K562 (cell line): ENCODE data around the gene TTC28. TPM values are rescaled to one million over a fixed set of nuclear protein-coding genes. Genes with fewer than 3 reads are reported as not detected.
A peak's percentile ranks its signal among the peaks of the same experiment; 100 is the strongest.
"Not testable (repeated sequence)": the region's sequence is repeated elsewhere in the genome, so short reads cannot be mapped to it uniquely, and the experiment has no call there.

Experiments
- ATAC-seq: fragments of 200-7000 bp; cut with Tn5 transposase; 3 replicates; pipeline ENCODE4 v1.9.1; 2020; ENCODE audit warnings: moderate library complexity
- BruUV-seq: library from RNA; stranded (reverse); fragments of 400-500 nt; replicated peaks from 2 replicates; lab custom pipeline; 2021; lab: Mats Ljungman, UMichigan
- CTCF ChIA-PET: fragments of 300-600 bp; formaldehyde crosslinking; extraction: SDS; loops from one replicate; lab custom pipeline; 2021; ENCODE audit warnings: low intra/inter-chr PET ratio; lab: Yijun Ruan, JAX
- POLR2A ChIA-PET: fragments of 300-600, 350-650 bp; sonication (Branson Sonifier 250); formaldehyde crosslinking; extraction: SDS; loops from one replicate; lab custom pipeline; 2021; ENCODE audit warnings: antibody characterized with exemption, inconsistent platforms; lab: Yijun Ruan, JAX
- DNase-seq, 4 experiments: peaks; one replicate each; pipeline versions ENCODE4 v3.0.0 to v3.0.0-alpha.2; 2011 to 2018; ENCODE audit warnings: low spot score in 3 of 4, mixed read lengths in 3 of 4; ENCODE audit errors: extremely low read depth in 1 of 4
- FAIRE-seq: peaks from 2 replicates; lab custom pipeline; 2011; peaks lifted over from hg19 to GRCh38; lab: Jason Lieb, UNC
- H2AFZ ChIP-seq: 2 replicates; pipeline ENCODE4 v1.6.0; 2011; ENCODE audit warnings: low read depth, low read length, control low read depth, inconsistent platforms
- H3K27ac ChIP-seq: fragments of 200-600 bp; 3 replicates; pipeline ENCODE4 v1.8.0; 2011; ENCODE audit warnings: low read depth, mild to moderate bottlenecking, control low read depth, inconsistent platforms, low read length, moderate library complexity, mixed read lengths; ENCODE audit errors: extremely low read depth
- H3K27me3 ChIP-seq, 2 experiments: fragments of 300-600 bp in 1 of 2; 2 replicates in 1 of 2; 3 replicates in 1 of 2; pipeline versions ENCODE4 v1.6.0 to v1.8.0; 2011; ENCODE audit warnings: inconsistent platforms in 2 of 2, low read length in 2 of 2, mild to moderate bottlenecking in 1 of 2, mixed read lengths in 1 of 2, moderate library complexity in 1 of 2; ENCODE audit not compliant: control insufficient read depth in 2 of 2, insufficient read depth in 2 of 2
- H3K36me3 ChIP-seq: fragments of 300-600 bp; 3 replicates; pipeline ENCODE4 v1.8.0; 2011; ENCODE audit warnings: mild to moderate bottlenecking, low read length, inconsistent platforms; ENCODE audit not compliant: control insufficient read depth, insufficient read depth
- H3K4me1 ChIP-seq, 2 experiments: fragments of 200-600 bp in 1 of 2; replicated peaks in 1 of 2; 2 replicates in 1 of 2; 3 replicates in 1 of 2; pipeline versions ENCODE4 v1.5.1 to v1.8.0; 2011; ENCODE audit warnings: inconsistent platforms in 2 of 2, low read length in 2 of 2, mild to moderate bottlenecking in 1 of 2, mixed read lengths in 1 of 2, moderate library complexity in 1 of 2; ENCODE audit not compliant: control insufficient read depth in 2 of 2, insufficient read depth in 2 of 2
- H3K4me2 ChIP-seq: 2 replicates; pipeline ENCODE4 v1.6.1; 2011; ENCODE audit warnings: low read length, control low read depth, inconsistent platforms, mixed read lengths; ENCODE audit not compliant: insufficient read depth
- H3K4me3 ChIP-seq: fragments of 200-600 bp; sonication (generic), shearing (Covaris generic); 2 replicates; pipeline ENCODE4 v1.5.1; 2016; ENCODE audit warnings: control low read depth, inconsistent platforms
- H3K79me2 ChIP-seq: fragments of 200-600 bp; 3 replicates; pipeline ENCODE4 v1.8.0; 2011; ENCODE audit warnings: low read length, inconsistent platforms; ENCODE audit not compliant: control insufficient read depth, insufficient read depth
- H3K9ac ChIP-seq, 2 experiments: 2 replicates each; pipeline versions ENCODE4 v1.6.0 to v1.6.1; 2011; ENCODE audit warnings: low read depth in 2 of 2, low read length in 2 of 2, control low read depth in 1 of 2, inconsistent platforms in 1 of 2, mild to moderate bottlenecking in 1 of 2, mixed read lengths in 1 of 2; ENCODE audit not compliant: insufficient read depth in 1 of 2
- H3K9me1 ChIP-seq: one replicate; pipeline ENCODE4 v1.6.0; 2011; ENCODE audit warnings: inconsistent platforms, mild to moderate bottlenecking, low read length, moderate library complexity; ENCODE audit not compliant: control insufficient read depth, insufficient read depth
- H3K9me3 ChIP-seq: replicated peaks from 2 replicates; pipeline ENCODE4 v1.5.1; 2011; ENCODE audit warnings: low read depth, low read length, inconsistent platforms; ENCODE audit not compliant: control insufficient read depth, insufficient read depth
- H4K20me1 ChIP-seq: replicated peaks from 2 replicates; pipeline ENCODE4 v1.6.1; 2011; ENCODE audit warnings: low read length, inconsistent platforms, mixed read lengths; ENCODE audit not compliant: control insufficient read depth, insufficient read depth
- CEBPB ChIP-seq: fragments of 450-650 bp; IDR thresholded peaks from 2 replicates; pipeline ENCODE4 v1.6.1; 2016; ENCODE audit warnings: missing genetic modification characterization, missing compliant biosample characterization
- CEBPG ChIP-seq, 3 experiments: fragments of 200-800 bp in 1 of 3; sonication (Bioruptor generic) in 1 of 3; sonication (generic) in 1 of 3; formaldehyde crosslinking in 1 of 3; IDR thresholded peaks in 2 of 3; conservative IDR thresholded peaks in 1 of 3; 2 replicates each; pipeline versions ENCODE4 v1.6.1 to v1.8.0; 2016 to 2022; ENCODE audit warnings: missing compliant biosample characterization in 2 of 3, missing genetic modification characterization in 2 of 3, mild to moderate bottlenecking in 1 of 3, missing genetic modification reagents in 1 of 3
- MEF2A ChIP-seq: IDR thresholded peaks from 2 replicates; pipeline ENCODE4 v1.6.1; 2011; ENCODE audit warnings: low read depth, mild to moderate bottlenecking, low read length, moderate library complexity; ENCODE audit not compliant: control insufficient read depth
- PURB ChIP-seq: sonication (generic); formaldehyde crosslinking; IDR thresholded peaks from 2 replicates; pipeline ENCODE4 v1.9.0; 2021; ENCODE audit warnings: low read depth, mild to moderate bottlenecking, missing genetic modification reagents
- RBFOX2 ChIP-seq: fragments of 200-400 bp; formaldehyde crosslinking; IDR thresholded peaks from 2 replicates; pipeline ENCODE4 v1.6.1; 2017; ENCODE audit warnings: low read depth, mild to moderate bottlenecking, low read length, moderate library complexity
- YBX1 ChIP-seq: fragments of 450-650 bp; IDR thresholded peaks from 2 replicates; pipeline ENCODE4 v1.7.1; 2016; ENCODE audit warnings: mild to moderate bottlenecking
- ZNF263 ChIP-seq: sonication (generic); formaldehyde crosslinking; IDR thresholded peaks from 2 replicates; pipeline ENCODE4 v1.8.0; 2022; ENCODE audit warnings: mild to moderate bottlenecking, missing genetic modification reagents, borderline replicate concordance
- WGBS: fragments of 100-300 bp; shearing (Covaris generic); methylation state at CpG from one replicate; pipeline ENCODE4 v1.1.6; 2016; ENCODE audit warnings: low coverage, mixed read lengths; ENCODE audit not compliant: insufficient coverage; ENCODE audit errors: missing lambda C conversion rate; 5-methylcytosine and 5-hydroxymethylcytosine counted together
- in situ Hi-C: fragments of 300-500 bp; cut with MboI; formaldehyde crosslinking; loops from 4 replicates; pipeline ENCODE4 v1.15.0; 2018; ENCODE audit warnings: inconsistent platforms, mixed read lengths
- intact Hi-C: fragments of 100-400 bp; cut with micrococcal nuclease; formaldehyde crosslinking; loops from 2 replicates; pipeline ENCODE4 v1.14.2; 2022
- polyA plus RNA-seq, 8 experiments: library from polyadenylated mRNA; depleted of rRNA in 4 of 8; stranded (reverse) in 5 of 8; unstranded in 3 of 8; fragments of >200 nt; fragmentation: Nextera tagmentation in 2 of 8; fragmentation: Illumina TruSeq in 1 of 8; extraction: Ambion mirVana in 2 of 8; extraction: Trizol in 1 of 8; gene quantifications; 2 replicates each; pipeline versions ENCODE4 v1.2.1 to v1.2.3, GENCODE V29; 2011 to 2014; ENCODE audit warnings: inconsistent platforms in 1 of 8, missing spikeins in 1 of 8
- total RNA-seq, 7 experiments: library from RNA; depleted of rRNA in 6 of 7; stranded (reverse); fragments of >200 nt in 6 of 7; fragmentation: Illumina TruSeq in 2 of 7; extraction: Trizol in 2 of 7; gene quantifications; 2 replicates each; pipeline versions ENCODE4 v1.2.1 to v1.2.3, GENCODE V29; 2011 to 2021; ENCODE audit warnings: low replicate concordance in 1 of 7

TTC28 gene
- total and polyA plus RNA-seq, 9 of the 15 experiments (the other 6 are each of a cell fraction or from before 2014, with no cell fraction given) = 0.22 to 10.7 (median 3.1) TPM

DNA sequence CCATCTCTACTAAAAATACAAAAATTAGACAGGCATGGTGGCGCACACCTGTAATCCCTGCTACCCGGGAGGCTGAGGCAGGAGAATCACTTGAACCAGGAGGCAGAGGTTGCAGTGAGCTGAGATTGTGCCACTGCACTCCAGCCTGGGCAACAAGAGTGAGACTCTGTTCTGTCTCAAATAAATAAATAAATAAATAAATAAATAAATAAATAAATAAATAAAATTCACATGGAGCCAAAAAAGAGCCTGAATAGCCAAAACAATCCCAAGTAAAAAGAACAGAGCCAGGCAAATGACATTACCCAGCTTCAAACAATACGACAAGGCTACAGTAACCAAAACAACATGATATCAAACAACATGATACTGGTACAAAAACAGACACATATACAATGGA, 110.7 kb downstream of the TTC28 start:
- H3K79me2 ChIP-seq, H3K9me3 ChIP-seq, H3K4me1 ChIP-seq, in situ Hi-C loops, H2AFZ ChIP-seq, H3K27me3 ChIP-seq, H3K36me3 ChIP-seq, H3K9ac ChIP-seq, POLR2A ChIA-PET, H3K9me1 ChIP-seq, ATAC-seq, H4K20me1 ChIP-seq, H3K4me3 ChIP-seq, CTCF ChIA-PET, DNase-seq, FAIRE-seq, H3K27ac ChIP-seq, intact Hi-C loops, BruUV-seq, H3K4me2 ChIP-seq: not testable (repeated sequence)
- WGBS = 94% methylated on average over 3 of the region's 3 CpGs

DNA sequence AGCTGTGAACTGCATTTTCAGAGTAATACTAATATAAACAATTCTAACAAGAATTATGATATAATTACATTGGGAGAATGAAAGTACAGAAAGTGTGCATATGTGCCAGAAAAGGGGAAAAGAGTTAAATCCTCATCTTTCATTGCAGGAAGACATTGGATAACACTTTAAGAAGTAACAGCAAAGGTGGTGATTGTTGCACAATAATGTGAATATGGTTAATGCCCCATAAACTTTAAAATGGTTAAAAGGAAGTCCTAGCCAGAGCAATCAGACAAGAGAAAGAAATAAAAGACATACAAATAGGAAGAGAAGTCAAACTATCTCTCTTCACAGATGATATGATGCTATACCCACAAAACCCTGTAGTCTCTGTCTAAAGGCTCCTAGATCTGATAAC, 111.5 kb downstream of the TTC28 start:
- H3K79me2 ChIP-seq = no peaks in the 10 kb centered on the region
- no peaks in the 10 kb centered on the region for H3K27me3 ChIP-seq
- ATAC-seq (no peak), FAIRE-seq (no peak)
- H3K4me2 ChIP-seq = no peak overlapping the region
- no peak overlapping the region for H3K4me3 ChIP-seq
- intact Hi-C loops = no loop called here
- H3K4me1 ChIP-seq = no peaks in the 10 kb centered on the region
- H3K9me3 ChIP-seq = no peaks in the 10 kb centered on the region
- TF ChIP-seq CEBPG (CRISPR knock-in tag; IDR thresholded peaks at IDR 0.05) (no peak), CEBPG (tag; conservative IDR thresholded peaks at IDR 0.05 in 1 of 2, IDR thresholded peaks at IDR 0.05 in 1 of 2) (peak; percentile 44 to 56; a peak in 3 of 4 replicates), RBFOX2 (no peak), YBX1 (no peak), ZNF263 (CRISPR knock-in tag) (no peak), CEBPB (peak; percentile 69), MEF2A (no peak), PURB (CRISPR knock-in tag) (no peak)
- TF ChIP-seq, all 486 proteins: peak for 2
- Histone ChIP-seq H3K9ac (no peak overlapping the region), H3K9me1 (no peaks in the 10 kb centered on the region), H3K36me3 (no peaks in the 10 kb centered on the region), H2AFZ (no peak overlapping the region), H4K20me1 (no peaks in the 10 kb centered on the region), H3K27ac (no peak overlapping the region)
- DNase-seq = no peak
- ChIA-PET CTCF (no interaction called here), POLR2A (no interaction called here)
- no TSS peak for BruUV-seq
- in situ Hi-C loops = no loop called here

DNA sequence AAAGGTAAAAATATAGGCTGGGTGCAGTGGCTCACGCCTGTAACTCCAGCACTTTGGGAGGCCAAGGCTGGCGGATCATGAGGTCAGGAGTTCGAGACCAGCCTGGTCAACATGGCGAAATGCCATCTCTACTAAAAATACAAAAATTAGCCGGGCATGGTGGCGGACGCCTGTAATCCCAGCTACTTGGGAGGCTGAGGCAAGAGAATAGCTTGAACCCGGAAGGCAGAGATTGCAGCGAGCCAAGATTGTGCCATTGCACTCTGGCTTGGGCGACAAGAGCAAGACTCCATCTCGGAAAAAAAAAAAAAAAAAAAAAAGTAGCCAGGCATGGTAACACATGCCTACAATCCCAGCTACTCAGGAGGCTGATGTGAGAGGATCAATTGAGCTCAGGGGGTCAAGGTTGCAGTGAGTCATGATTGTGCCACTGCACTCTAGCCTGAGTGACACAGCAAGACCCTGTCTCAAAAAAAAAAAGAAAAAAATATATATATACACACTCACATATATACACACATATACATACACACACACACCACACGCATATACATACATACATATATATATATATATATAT, 112.6 kb downstream of the TTC28 start:
- H3K9me1 ChIP-seq, H3K4me2 ChIP-seq, H3K36me3 ChIP-seq, H4K20me1 ChIP-seq, FAIRE-seq, H3K4me1 ChIP-seq, H3K9me3 ChIP-seq, BruUV-seq, H3K79me2 ChIP-seq, in situ Hi-C loops, H3K27me3 ChIP-seq, H3K4me3 ChIP-seq, ATAC-seq, H3K9ac ChIP-seq, H3K27ac ChIP-seq, H2AFZ ChIP-seq, DNase-seq, intact Hi-C loops: not testable (repeated sequence)
- WGBS = 94% methylated on average over 3 of the region's 12 CpGs
- ChIA-PET POLR2A (interaction anchor here (0.6 kb wide), 2 partner anchors 9 to 623 kb away, joined by 3 read pairs; no protein-coding TSS in a partner anchor), CTCF (interaction anchor here (0.6 kb wide), 1 partner anchor 384 kb away, joined by 6 read pairs; no protein-coding TSS in a partner anchor)
